GM12801 (cell line): ENCODE results near the gene LRMDA.

ENCODE experiments used
- TF ChIP-seq, protein P1 (sequence below): IDR thresholded peaks from one replicate; pipeline ENCODE4 v1.5.1; 2011; ENCODE audit warnings: control low read depth; ENCODE audit not compliant: insufficient read length; ENCODE audit errors: extremely low read depth

Gene LRMDA

DNA sequence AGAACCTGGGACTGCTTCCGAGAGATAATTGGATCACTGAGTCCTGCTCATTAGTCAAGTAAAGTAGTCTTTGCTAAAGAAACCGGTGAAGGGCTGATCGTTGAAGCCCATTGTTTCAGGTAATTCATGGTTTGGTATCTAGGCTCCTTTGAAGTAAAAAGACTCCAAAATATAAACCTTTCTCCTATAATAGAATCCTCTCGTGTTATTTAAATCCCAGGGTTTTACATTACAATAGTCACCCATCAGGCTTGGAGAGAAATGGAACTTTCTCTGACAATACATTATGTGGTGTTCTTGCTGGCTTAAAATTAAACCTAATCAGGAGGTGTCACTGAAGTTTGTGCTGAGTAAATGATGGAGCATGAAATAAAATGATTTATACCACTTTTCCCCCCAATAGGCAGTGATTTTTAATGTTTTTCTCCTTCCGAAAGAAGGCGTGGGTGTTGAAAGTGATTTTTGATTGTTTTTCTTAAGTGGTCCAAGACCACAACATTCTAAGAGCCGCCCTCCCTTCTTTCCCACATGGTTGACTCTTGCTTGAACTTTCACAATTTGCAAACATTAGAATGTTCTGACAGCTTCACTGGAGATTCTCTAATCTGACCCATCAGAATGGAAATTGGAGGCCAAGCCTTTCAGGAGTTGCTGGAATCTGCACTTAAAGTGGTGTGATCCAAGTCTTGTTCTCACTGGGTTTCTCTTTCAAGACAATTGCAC, 44.2 kb downstream of the LRMDA start:
- TF ChIP-seq, protein P1, sequence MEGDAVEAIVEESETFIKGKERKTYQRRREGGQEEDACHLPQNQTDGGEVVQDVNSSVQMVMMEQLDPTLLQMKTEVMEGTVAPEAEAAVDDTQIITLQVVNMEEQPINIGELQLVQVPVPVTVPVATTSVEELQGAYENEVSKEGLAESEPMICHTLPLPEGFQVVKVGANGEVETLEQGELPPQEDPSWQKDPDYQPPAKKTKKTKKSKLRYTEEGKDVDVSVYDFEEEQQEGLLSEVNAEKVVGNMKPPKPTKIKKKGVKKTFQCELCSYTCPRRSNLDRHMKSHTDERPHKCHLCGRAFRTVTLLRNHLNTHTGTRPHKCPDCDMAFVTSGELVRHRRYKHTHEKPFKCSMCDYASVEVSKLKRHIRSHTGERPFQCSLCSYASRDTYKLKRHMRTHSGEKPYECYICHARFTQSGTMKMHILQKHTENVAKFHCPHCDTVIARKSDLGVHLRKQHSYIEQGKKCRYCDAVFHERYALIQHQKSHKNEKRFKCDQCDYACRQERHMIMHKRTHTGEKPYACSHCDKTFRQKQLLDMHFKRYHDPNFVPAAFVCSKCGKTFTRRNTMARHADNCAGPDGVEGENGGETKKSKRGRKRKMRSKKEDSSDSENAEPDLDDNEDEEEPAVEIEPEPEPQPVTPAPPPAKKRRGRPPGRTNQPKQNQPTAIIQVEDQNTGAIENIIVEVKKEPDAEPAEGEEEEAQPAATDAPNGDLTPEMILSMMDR: no peak

DNA sequence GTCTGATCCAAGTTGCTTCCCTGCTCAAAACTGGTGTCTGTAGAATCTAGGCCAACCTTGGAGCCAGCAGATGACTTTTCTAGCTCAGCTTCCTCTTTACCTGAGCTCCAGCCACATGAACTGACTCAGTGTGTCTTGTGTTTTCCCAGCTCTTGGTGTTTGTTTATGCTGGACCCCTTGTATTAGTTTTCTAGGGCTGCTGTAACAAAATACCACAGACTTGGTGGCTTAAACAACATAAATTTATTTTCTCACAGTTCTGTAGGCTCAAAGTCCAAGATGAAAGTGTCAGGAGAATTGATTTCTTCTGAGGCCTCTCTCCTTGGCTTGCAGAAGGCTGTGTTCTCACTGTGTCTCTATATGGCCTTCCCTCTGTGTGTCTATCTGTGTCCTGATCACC, 45.1 kb downstream of the LRMDA start:
- TF ChIP-seq, protein P1: no peak

DNA sequence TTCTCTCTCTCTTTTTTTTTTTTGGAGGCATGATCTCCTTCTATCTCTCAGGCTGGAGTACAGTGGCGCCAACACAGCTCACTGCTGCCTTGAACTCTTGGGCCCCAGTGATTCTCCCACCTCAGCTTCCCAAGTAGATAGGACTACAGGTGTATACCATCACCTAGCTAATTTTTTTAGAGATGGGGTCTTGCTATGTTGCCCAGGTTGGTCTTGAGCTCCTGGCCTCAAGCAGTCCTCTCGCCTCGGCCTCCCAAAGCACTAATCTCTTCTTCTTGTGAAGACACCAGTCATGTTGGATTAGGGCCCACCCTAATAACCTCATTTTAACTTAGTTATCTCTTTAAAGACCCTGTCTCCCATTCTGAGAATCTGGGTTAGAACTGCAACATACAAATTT, 45.6 kb downstream of the LRMDA start:
- TF ChIP-seq, protein P1: no peak

DNA sequence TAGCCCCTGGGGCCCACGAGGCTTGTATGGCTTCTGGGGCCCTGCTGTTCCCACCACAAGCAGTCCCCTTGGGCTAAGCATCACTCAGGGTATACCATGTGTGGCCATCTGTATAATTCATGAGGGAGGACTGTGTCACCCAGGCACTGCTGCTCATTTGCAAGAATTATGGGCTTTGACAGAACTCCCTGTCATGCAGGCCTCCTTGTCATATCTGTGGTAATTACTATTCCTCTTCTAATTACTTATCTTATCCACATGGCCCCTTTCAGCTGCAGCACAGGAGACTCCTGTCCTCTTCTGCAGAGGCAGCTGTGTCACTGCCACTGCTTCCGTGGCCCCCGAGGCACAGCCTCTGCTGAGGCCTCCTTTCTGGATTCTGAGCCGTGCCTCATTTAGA, 46.3 kb downstream of the LRMDA start:
- TF ChIP-seq, protein P1: no peak

DNA sequence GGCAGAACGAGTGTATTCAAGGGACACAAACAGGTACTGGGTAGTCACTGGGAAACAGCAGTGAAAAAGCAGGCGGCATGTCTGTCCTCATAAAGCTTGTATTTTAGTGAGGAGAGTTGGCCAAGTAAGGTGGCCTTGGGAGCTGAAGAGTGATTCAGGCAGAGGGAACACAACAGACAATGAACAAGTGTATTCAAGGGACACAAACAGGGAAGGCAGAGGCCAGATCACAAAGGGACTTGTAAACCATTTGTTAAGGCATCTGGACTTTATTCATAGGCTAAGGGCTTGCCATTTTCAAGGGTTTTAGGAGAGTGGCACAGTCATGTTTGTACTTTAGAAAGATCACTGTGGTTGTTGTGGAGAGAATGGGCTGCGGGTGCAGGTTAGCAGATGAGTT, 49.0 kb downstream of the LRMDA start:
- TF ChIP-seq, protein P1: no peak

DNA sequence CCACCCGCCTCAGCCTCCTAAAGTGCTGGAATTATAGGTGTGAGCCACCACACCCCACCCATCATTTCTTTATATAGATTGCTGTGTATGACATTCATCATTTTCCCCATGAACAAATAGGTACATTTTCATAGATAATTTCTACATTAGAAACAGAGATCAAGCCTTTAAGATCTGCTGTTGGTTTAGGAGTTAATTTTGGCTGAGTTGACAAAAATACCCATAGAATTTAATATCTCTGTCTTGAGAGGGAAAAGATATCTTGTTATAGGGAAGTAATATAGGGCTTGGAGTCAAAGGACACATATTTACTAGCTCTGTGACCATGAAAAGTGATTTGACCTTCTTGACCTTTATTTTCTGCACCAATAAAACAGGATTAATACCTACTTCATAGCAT, 51.8 kb downstream of the LRMDA start:
- TF ChIP-seq, protein P1: no peak

DNA sequence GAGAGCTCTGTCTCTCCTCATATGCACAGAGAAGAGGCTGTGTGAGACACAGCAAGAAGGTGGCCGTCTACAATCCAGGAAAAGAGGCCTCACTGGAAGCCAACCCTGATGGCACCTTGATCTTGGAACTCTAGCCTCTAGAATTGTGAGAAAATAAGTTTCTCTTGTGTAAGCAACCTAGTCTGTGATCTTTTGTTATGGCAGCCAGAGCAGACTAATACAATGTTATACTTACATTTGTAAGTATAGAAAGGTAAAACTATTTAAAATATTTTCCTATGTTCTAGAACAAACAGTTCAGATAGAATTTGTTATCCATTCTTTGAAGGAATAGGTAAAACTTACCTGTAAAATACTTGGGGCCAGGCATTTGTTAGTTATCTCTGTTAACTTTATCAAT, 53.3 kb downstream of the LRMDA start:
- TF ChIP-seq, protein P1: no peak
